Neutrophil (primary cell): ENCODE measurements around the gene WNT11.

Experiments used
- H3K27ac ChIP-seq: fragments of 200-600 bp; sonication (generic); 2 replicates; pipeline ENCODE4 v1.5.1; 2016; ENCODE audit warnings: mild to moderate bottlenecking, moderate library complexity
- H3K27me3 ChIP-seq: fragments of 200-600 bp; sonication (generic); 2 replicates; pipeline ENCODE4 v1.6.0; 2016; ENCODE audit warnings: mild to moderate bottlenecking
- H3K36me3 ChIP-seq: fragments of 200-600 bp; sonication (generic); 2 replicates; pipeline ENCODE4 v1.5.1; 2017
- H3K4me1 ChIP-seq, 2 experiments: fragments of 200-600 bp in 1 of 2; sonication (generic) in 1 of 2; 1 replicate in 1 of 2; 2 replicates in 1 of 2; pipeline versions ENCODE4 v1.5.1 to v1.6.1; 2013 to 2016; ENCODE audit warnings: low read depth in 1 of 2, low read length in 1 of 2, mild to moderate bottlenecking in 1 of 2, moderate library complexity in 1 of 2; ENCODE audit not compliant: control insufficient read depth in 1 of 2, insufficient read depth in 1 of 2
- H3K4me3 ChIP-seq, 2 experiments: fragments of 200-600 bp in 1 of 2; sonication (generic) in 1 of 2; 1 replicate in 1 of 2; 2 replicates in 1 of 2; pipeline ENCODE4 v1.5.1; 2013 to 2016; ENCODE audit warnings: low read depth in 1 of 2, low read length in 1 of 2, mild to moderate bottlenecking in 1 of 2, moderate library complexity in 1 of 2
- H3K9me3 ChIP-seq: fragments of 200-600 bp; sonication (generic); 2 replicates; pipeline ENCODE4 v1.5.1; 2016
- TF ChIP-seq, protein P1 (sequence below): fragments of 200-600 bp; sonication (generic); IDR thresholded peaks from 2 replicates; pipeline ENCODE4 v1.5.1; 2016; ENCODE audit warnings: antibody characterized with exemption

Gene WNT11

DNA sequence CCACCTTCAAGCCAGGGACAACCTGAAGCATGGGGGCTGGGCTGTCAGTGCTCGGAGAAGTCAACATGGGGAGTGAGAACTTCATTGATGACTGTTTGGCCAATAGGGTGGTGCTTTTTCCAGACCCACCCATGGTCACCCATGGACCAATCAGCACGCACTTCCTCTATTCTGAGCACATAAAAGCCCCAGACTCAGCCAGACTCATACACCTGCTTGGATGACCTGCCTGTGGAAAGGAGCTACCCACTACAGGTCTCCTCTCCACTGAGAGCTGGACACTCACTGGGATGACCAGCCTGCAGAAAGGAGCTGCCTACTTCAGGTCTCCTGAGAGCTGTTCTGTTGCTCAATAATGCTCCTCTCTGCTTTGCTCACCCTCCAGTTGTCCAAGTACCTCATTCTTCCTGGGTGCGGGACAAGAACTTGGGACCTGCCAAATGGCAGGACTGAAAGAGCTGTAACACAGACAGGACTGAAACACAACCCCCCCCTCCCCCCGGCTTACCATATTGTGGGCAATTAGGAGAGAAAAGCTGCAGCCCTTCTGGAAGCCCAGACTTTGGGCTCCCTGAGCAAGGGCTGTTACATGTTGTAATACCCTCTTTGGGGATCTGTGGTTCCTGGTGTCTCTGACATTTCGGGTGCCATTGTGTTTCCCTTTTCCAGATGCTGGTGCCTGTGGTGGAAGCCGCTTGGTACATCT lies 44.4 kb upstream of the WNT11 start:
- TF ChIP-seq, protein P1, sequence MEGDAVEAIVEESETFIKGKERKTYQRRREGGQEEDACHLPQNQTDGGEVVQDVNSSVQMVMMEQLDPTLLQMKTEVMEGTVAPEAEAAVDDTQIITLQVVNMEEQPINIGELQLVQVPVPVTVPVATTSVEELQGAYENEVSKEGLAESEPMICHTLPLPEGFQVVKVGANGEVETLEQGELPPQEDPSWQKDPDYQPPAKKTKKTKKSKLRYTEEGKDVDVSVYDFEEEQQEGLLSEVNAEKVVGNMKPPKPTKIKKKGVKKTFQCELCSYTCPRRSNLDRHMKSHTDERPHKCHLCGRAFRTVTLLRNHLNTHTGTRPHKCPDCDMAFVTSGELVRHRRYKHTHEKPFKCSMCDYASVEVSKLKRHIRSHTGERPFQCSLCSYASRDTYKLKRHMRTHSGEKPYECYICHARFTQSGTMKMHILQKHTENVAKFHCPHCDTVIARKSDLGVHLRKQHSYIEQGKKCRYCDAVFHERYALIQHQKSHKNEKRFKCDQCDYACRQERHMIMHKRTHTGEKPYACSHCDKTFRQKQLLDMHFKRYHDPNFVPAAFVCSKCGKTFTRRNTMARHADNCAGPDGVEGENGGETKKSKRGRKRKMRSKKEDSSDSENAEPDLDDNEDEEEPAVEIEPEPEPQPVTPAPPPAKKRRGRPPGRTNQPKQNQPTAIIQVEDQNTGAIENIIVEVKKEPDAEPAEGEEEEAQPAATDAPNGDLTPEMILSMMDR: no peak
- Histone ChIP-seq H3K4me3 (no peak overlapping the region), H3K27ac (no peak overlapping the region), H3K36me3 (no peaks in the 10 kb centered on the region), H3K4me1 (peaks cover 12 to 13% of the 10 kb centered on the region in 2 experiments), H3K9me3 (no peaks in the 10 kb centered on the region), H3K27me3 (no peaks in the 10 kb centered on the region)

- TF ChIP-seq, protein P1: no peak
- Histone ChIP-seq H3K36me3 (no peaks in the 10 kb centered on the region), H3K4me1 (peaks cover 12 to 13% of the 10 kb centered on the region in 2 experiments), H3K9me3 (no peaks in the 10 kb centered on the region), H3K4me3 (no peak overlapping the region), H3K27me3 (no peaks in the 10 kb centered on the region), H3K27ac (no peak overlapping the region)
Observed at GRCh38 chr11:76249195-76249741, 43.0 kb upstream of the WNT11 start.

DNA sequence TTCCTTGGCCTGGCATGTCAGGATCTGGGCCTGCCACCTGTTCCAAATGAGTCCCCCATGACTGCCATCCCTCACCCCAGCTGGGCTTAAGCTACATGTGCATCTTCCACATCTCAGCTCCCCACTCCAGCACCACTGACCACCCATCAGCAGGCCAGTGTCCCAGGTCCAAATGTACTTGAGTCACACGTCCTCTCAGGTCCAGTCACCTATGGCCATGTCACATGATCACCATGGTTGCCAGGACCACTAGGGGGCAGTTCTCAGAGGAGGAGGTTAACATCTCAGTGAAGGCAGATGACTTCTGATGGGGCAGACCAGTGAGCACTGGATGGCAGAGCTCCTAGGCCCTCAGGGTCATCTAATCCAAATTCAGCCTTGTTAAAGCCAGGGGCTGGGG lies 41.9 kb upstream of the WNT11 start:
- no peaks in the 10 kb centered on the region for H3K27me3 ChIP-seq

DNA sequence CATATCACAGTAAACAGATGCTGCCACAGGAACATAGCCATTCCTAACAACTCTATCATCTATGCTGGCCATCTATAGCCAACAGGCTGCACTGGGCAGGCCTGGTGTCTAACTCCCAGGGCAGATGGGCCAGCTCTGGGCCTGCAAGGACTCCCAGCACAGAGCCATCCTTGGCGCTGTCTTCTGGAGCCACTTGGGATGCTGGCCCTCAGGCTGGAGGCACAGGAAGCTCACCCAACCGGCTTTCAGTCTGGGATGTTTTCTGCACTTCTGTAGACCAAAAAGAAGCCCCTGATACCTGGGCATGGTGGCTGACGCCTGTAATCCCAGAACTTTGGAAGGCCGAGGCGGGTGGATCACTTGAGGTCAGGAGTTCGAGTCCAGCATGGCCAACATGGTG lies 40.8 kb upstream of the WNT11 start:
- no peaks in the 10 kb centered on the region for H3K9me3 ChIP-seq
- TF ChIP-seq, protein P1: no peak

More for the DNA sequence above, 41.9 kb upstream of the WNT11 start:
- Histone ChIP-seq H3K4me3 (no peak overlapping the region), H3K27ac (no peak overlapping the region), H3K4me1 (peaks cover 12 to 13% of the 10 kb centered on the region in 2 experiments), H3K9me3 (no peaks in the 10 kb centered on the region), H3K36me3 (no peaks in the 10 kb centered on the region)
- TF ChIP-seq, protein P1: no peak

GRCh38 chr11:76246271-76246933 lies 40.1 kb upstream of the WNT11 start:
- H3K4me1 ChIP-seq: peaks cover 5 to 6% of the 10 kb centered on the region in 2 experiments
- H3K27me3 ChIP-seq: no peaks in the 10 kb centered on the region
- TF ChIP-seq, protein P1: no peak
- H3K9me3 ChIP-seq: no peaks in the 10 kb centered on the region
- no peaks in the 10 kb centered on the region for H3K36me3 ChIP-seq
- H3K4me3 ChIP-seq: no peak overlapping the region
- no peak overlapping the region for H3K27ac ChIP-seq

More for the DNA sequence above, 40.8 kb upstream of the WNT11 start:
- H3K4me3 ChIP-seq: no peak overlapping the region
- no peak overlapping the region for H3K27ac ChIP-seq
- no peaks in the 10 kb centered on the region for H3K27me3 ChIP-seq
- no peaks in the 10 kb centered on the region for H3K36me3 ChIP-seq
- peaks cover 11 to 12% of the 10 kb centered on the region in 2 experiments for H3K4me1 ChIP-seq
